ENCODE results near the gene RASA4B. TPM values are rescaled to one million over a fixed set of nuclear protein-coding genes. Genes with fewer than 3 reads are reported as not detected.
"Not testable (repeated sequence)": the region's sequence is repeated elsewhere in the genome, so short reads cannot be mapped to it uniquely, and the experiment has no call there.

The RASA4B gene
- total RNA-seq, 1 donor from 2014 or later: 30.0 TPM

DNA sequence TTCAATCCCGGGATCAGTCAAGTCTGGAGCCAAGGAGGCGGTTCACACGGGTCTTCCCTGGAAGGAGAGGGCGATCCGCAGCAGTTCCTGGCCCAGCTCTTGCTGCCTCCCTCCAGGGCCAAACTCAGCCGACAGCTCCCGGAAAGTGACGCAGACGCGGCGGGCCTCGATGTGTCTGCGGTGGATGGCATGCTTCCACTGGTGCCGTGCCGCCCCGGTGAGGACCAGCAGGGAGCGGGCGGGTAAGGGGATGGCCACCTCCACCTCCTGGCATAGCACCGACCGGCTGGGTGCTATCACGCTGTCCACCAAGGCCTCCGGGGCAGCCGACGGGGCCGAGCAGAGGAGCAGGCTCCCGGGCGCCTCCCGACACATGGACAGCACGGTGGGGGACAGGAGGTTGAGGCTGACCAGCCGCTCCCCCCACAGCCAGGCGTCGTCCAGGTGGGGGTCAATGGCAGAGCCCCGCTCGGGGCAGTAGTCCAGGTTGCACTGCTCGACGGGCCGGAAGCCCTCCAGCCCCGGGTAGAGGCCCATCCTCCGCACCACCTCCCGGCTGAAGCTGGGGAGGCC lies 60.1 kb downstream of the RASA4B start:
- intact Hi-C loops (cut with DNase I): no loop called here
- H3K4me1 ChIP-seq: no peaks in the 10 kb centered on the region
- ATAC-seq (no peak), DNase-seq (no peak)
- TF ChIP-seq, protein P1, sequence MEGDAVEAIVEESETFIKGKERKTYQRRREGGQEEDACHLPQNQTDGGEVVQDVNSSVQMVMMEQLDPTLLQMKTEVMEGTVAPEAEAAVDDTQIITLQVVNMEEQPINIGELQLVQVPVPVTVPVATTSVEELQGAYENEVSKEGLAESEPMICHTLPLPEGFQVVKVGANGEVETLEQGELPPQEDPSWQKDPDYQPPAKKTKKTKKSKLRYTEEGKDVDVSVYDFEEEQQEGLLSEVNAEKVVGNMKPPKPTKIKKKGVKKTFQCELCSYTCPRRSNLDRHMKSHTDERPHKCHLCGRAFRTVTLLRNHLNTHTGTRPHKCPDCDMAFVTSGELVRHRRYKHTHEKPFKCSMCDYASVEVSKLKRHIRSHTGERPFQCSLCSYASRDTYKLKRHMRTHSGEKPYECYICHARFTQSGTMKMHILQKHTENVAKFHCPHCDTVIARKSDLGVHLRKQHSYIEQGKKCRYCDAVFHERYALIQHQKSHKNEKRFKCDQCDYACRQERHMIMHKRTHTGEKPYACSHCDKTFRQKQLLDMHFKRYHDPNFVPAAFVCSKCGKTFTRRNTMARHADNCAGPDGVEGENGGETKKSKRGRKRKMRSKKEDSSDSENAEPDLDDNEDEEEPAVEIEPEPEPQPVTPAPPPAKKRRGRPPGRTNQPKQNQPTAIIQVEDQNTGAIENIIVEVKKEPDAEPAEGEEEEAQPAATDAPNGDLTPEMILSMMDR (IDR thresholded peaks at IDR 0.05): no peak
- no peak overlapping the region for H3K27ac ChIP-seq
- H3K9me3 ChIP-seq: no peaks in the 10 kb centered on the region
- no peaks in the 10 kb centered on the region for H3K27me3 ChIP-seq
- no peak overlapping the region for H3K4me3 ChIP-seq
- H3K36me3 ChIP-seq: peaks cover 33% of the 10 kb centered on the region

DNA sequence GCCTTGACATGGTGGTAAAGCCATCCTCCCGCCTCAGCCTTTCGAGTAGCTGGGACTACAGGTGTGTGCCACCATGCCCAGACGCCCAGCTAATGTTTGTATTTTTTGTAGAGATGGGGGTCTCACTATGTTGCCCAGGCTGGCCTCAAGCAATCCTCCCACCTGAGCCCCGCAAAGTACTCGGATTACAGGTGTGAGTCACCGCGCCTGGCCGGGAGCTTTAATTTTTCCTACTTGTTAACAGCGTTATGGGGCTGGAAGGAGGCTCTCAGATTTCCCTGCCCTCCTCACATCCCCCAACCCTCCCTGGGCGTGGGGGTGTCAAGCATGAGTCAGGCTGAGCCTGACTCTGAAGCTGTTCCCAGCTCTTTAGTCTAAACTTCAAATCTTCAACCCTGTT lies 61.2 kb downstream of the RASA4B start:
- Histone ChIP-seq H3K27ac (no peak overlapping the region), H3K27me3 (no peaks in the 10 kb centered on the region), H3K4me1 (no peaks in the 10 kb centered on the region), H3K4me3 (no peak overlapping the region), H3K9me3 (no peaks in the 10 kb centered on the region), H3K36me3 (peaks cover 33% of the 10 kb centered on the region)
- ATAC-seq (no peak), DNase-seq (no peak)
- TF ChIP-seq, protein P1 (IDR thresholded peaks at IDR 0.05): no peak
- intact Hi-C loops (cut with DNase I): no loop called here

DNA sequence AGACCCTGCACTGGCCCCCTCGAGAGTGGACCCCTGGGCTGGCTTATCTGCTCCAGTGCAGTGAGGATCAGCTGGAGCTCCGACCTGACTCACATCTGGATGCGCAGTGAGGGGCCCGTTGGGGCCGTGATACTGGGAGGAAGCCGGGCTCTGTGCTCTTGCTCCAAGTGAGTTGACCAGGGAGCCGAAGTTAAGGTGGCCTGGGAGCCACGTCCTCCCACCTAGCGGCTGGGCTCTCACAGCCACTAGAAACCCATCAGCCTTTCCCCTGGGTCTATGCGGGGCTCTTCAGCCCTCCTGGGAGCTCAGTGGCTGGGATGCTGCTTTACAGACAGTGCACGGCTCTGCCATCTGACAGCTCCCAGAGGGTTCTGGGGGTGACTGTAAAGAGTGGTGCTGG lies 62.0 kb downstream of the RASA4B start:
- Histone ChIP-seq H3K9me3 (no peaks in the 10 kb centered on the region), H3K36me3 (peaks cover 33% of the 10 kb centered on the region), H3K4me1 (no peaks in the 10 kb centered on the region), H3K27ac (no peak overlapping the region), H3K27me3 (no peaks in the 10 kb centered on the region), H3K4me3 (no peak overlapping the region)
- DNase-seq (no peak), ATAC-seq (no peak)
- TF ChIP-seq, protein P1 (IDR thresholded peaks at IDR 0.05): no peak
- intact Hi-C loops (cut with DNase I): no loop called here

DNA sequence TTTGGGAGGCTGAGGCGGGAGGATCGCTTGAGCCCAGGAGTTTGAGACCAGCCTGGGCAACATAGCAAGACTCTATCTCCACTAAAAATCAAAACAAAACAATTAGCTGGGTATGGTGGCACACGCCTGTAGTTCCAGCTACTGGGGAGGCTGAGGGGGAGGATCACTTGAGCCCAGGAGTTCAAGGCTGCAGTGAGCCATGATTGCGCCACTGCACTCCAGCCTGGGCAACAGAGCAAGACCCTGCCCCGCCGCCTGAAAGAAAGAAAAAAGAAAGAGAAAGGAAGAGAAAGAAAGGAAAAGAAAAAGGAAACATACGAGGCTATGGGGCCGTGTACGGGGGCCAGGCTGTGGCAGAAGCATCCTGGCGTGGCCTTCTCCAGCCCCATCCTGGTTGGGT lies 62.6 kb downstream of the RASA4B start:
- peaks cover 33% of the 10 kb centered on the region for H3K36me3 ChIP-seq
- DNase-seq; H3K27me3 ChIP-seq; H3K27ac ChIP-seq; ATAC-seq; intact Hi-C loops (cut with DNase I); H3K4me1 ChIP-seq; H3K9me3 ChIP-seq; H3K4me3 ChIP-seq: not testable (repeated sequence)

DNA sequence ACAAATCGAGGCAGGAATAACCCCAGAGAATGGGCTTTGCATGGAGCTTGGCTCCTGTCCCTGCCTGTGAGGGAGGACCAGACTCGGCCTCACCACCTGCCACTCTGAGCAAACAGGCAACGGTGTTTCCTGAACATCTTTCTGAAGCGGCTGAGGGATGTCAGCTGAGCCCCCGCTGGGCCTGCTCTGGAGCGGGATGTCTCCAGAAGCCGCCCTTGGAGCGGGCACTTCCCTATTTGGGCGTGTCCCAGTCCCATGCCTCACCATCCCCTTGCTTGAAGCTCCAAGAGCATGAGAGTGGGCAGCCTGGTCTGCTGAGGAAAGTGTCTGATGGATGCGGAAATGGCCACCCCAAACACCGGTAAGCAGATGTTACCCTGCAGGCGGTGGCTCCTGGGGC lies 63.1 kb downstream of the RASA4B start:
- peak; percentile 40 for ATAC-seq
- TF ChIP-seq, protein P1 (IDR thresholded peaks at IDR 0.05): no peak
- intact Hi-C loops (cut with DNase I): no loop called here
- H3K36me3 ChIP-seq: peaks cover 32% of the 10 kb centered on the region
- H3K27me3 ChIP-seq: no peaks in the 10 kb centered on the region
- H3K9me3 ChIP-seq: no peaks in the 10 kb centered on the region
- H3K4me1 ChIP-seq: no peaks in the 10 kb centered on the region
- no peak for DNase-seq
- no peak overlapping the region for H3K4me3 ChIP-seq
- H3K27ac ChIP-seq: no peak overlapping the region

DNA sequence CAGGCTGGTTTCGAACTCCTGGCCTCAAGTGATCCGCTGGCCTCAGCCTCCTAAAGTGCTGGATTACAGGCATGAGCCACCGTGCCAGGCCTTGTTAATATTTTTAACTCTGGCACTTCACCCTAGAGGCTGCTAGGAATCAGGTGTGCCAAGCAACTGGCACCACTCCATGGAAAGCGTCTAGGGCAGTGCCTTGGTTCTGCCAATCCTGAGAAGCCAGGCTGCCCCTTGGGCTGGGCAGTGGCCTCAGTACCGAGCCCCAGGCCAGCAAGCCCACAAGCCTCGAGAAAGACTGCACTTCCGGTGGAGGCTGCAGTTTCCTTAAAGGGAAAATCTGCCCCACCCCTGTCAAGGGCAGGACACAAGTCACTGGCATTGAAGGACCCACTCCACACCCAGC lies 64.3 kb downstream of the RASA4B start:
- Histone ChIP-seq H3K36me3 (peaks cover 21% of the 10 kb centered on the region), H3K4me3 (no peak overlapping the region), H3K9me3 (no peaks in the 10 kb centered on the region), H3K27ac (no peak overlapping the region), H3K27me3 (no peaks in the 10 kb centered on the region), H3K4me1 (no peaks in the 10 kb centered on the region)
- intact Hi-C loops (cut with DNase I): no loop called here
- DNase-seq: no peak
- peak; percentile 47 for ATAC-seq
- TF ChIP-seq, protein P1 (IDR thresholded peaks at IDR 0.05): no peak
